H1 (cell line): ENCODE measurements around the gene ATP8B3.

Experiments
- BACH1 ChIP-seq: IDR thresholded peaks from 2 replicates; pipeline ENCODE4 v1.6.1; 2012; ENCODE audit warnings: low read length, improper control_type of control experiment
- CTCF ChIP-seq, 3 experiments: IDR thresholded peaks; 1 replicate in 2 of 3; 2 replicates in 1 of 3; pipeline versions ENCODE4 v1.5.1 to v1.6.1; 2011; ENCODE audit warnings: low read length in 3 of 3, mild to moderate bottlenecking in 3 of 3, inconsistent platforms in 2 of 3, low read depth in 1 of 3, moderate library complexity in 1 of 3; ENCODE audit not compliant: insufficient read depth in 1 of 3; ENCODE audit errors: control extremely low read depth in 1 of 3
- GABPA ChIP-seq: IDR thresholded peaks from 2 replicates; pipeline ENCODE4 v1.6.1; 2011; ENCODE audit warnings: mild to moderate bottlenecking, low read length, moderate library complexity, borderline replicate concordance; ENCODE audit not compliant: insufficient read depth
- KDM5A ChIP-seq: fragments of 200-600 bp; IDR thresholded peaks from 2 replicates; pipeline ENCODE4 v1.7.1; 2012; ENCODE audit warnings: mild to moderate bottlenecking, low read length, inconsistent platforms, mixed read lengths
- MAX ChIP-seq: IDR thresholded peaks from 2 replicates; pipeline ENCODE4 v1.6.1; 2012; ENCODE audit warnings: inconsistent platforms
- NANOG ChIP-seq: IDR thresholded peaks from 2 replicates; pipeline ENCODE4 v1.6.1; 2011; ENCODE audit warnings: low read length, low read depth, mild to moderate bottlenecking, inconsistent platforms; ENCODE audit not compliant: insufficient read depth, poor library complexity, severe bottlenecking
- TAF1 ChIP-seq: IDR thresholded peaks from 2 replicates; pipeline ENCODE4 v1.6.1; 2011; ENCODE audit warnings: mild to moderate bottlenecking, low read depth, low read length

GRCh38 chr19:1823539-1824251 is 11.6 kb upstream of the ATP8B3 start:
- no peak for TF ChIP-seq MAX
- no peak for TF ChIP-seq KDM5A
- no peak for TF ChIP-seq TAF1
- TF ChIP-seq CTCF (IDR thresholded peaks at IDR 0.05; ENCODE audit: control extremely low read depth in 1 of 3, insufficient read depth in 1 of 3, low read depth in 1 of 3, low read length in 3 of 3), result no peak
- no peak for TF ChIP-seq NANOG
- no peak for TF ChIP-seq BACH1
- TF ChIP-seq GABPA, result no peak
